ENCODE results near the gene KCNH1. TPM values are rescaled to one million over a fixed set of nuclear protein-coding genes. Genes with fewer than 3 reads are reported as not detected.

KCNH1 gene
- total RNA-seq, 1 experiment from 2014 or later: not detected

DNA sequence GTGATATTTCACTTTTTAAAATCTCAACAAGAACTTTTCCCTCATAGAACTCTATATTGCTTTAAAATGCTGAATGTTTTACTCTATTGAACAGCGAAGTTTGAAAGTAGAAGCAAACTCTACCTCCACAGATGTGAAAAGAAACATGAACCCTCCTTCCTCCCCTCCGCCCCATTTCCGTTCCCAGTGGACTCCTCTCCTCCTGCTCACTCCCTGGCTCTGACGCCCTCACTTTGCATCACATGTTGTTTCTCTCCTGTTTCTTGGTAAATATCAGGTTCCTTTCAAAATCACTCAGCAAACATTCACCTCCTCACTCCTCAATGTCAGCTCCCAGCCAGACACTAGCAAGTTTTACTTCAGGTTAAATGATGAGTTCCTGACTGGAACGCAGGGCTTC is 34.6 kb downstream of the KCNH1 start:
- ChIA-PET CTCF (no interaction called here), POLR2A (no interaction called here), RAD21 (ENCODE audit: low non-redundant PET in 1 of 2, low total read pairs in 2 of 2, uncharacterized antibody in 2 of 2, unreplicated experiment in 2 of 2) (no interaction called here)
- no peaks in the 10 kb centered on the region for H3K36me3 ChIP-seq (ENCODE audit: control insufficient read depth in 1 of 2, insufficient read depth in 2 of 2, low read length in 2 of 2)
- TF ChIP-seq EGR1 (IDR thresholded peaks at IDR 0.05; ENCODE audit: low read depth): no peak
- peaks cover 48% of the 10 kb centered on the region for H3K27me3 ChIP-seq (ENCODE audit: insufficient read depth, low read length)
- H3K9me3 ChIP-seq (ENCODE audit: control insufficient read depth in 1 of 2, insufficient read depth in 1 of 2, low read depth in 1 of 2, low read length in 2 of 2): no peaks in the 10 kb centered on the region
- DNase-seq (ENCODE audit: low read depth, low spot score): no peak
- H3K4me1 ChIP-seq (ENCODE audit: control insufficient read depth in 1 of 2, insufficient read depth in 2 of 2, low read length in 2 of 2): no peaks in the 10 kb centered on the region
- no peak overlapping the region for H3K27ac ChIP-seq (ENCODE audit: low read depth, low read length)
- no peak overlapping the region for H3K4me3 ChIP-seq (replicated peaks in 1 of 2; ENCODE audit: low read depth in 1 of 2, low read length in 2 of 2)
- no peaks in the 10 kb centered on the region for H3K9me2 ChIP-seq (ENCODE audit: insufficient read depth)
- no peaks in the 10 kb centered on the region for H3K79me2 ChIP-seq (ENCODE audit: insufficient read depth, low read length)
- ATAC-seq: no peak
- BruUV-seq (replicated peaks): no TSS peak
- H3K9ac ChIP-seq (ENCODE audit: low read length): no peak overlapping the region
- no peak overlapping the region for H3K4me2 ChIP-seq (ENCODE audit: low read length)
- intact Hi-C loops (cut with micrococcal nuclease): no loop called here
- no peak overlapping the region for H2AFZ ChIP-seq (ENCODE audit: low read depth, low read length, poor library complexity, severe bottlenecking)
- no peaks in the 10 kb centered on the region for H4K20me1 ChIP-seq (ENCODE audit: insufficient read depth)

DNA sequence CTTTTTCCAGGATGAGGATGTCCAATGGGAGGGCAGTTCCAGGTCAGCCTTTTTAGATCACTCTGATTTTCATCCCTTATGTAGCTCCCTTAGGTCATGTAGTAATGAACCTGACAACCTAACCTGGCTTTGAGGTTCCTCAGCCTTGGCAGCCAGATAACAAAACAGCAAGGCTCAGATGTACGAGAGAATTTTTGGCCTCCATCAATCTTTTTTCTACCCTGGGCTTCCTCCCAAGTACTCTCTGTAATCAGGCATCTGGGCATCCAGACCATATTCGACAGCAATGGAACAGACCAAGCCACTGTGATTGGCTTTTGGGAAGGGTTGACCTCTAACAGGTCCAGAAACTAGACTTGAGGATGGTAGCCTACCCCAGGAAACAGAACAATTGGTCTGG is 38.6 kb downstream of the KCNH1 start:
- no peak for ATAC-seq
- intact Hi-C loops (cut with micrococcal nuclease): no loop called here

DNA sequence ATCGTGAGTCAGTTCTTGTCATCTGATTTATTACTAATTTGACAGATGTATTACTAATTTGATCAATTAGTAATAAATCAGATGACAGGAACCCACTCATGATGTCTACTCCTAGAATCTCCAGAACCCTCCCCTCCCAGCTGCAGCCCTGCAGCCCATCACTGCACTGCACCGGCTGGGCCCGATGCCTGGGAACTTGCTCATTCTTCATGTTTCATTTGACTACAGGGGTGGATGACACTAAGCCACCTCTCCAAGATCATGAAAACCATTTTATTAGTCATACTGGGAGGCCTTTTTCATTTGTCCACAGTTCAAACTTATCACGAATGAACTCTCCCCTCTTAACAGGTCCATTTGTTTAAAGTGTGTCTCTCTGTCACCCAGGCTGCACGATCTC is 41.0 kb downstream of the KCNH1 start:
- Histone ChIP-seq H3K9me3 (ENCODE audit: control insufficient read depth in 1 of 2, insufficient read depth in 1 of 2, low read depth in 1 of 2, low read length in 2 of 2) (no peaks in the 10 kb centered on the region), H3K4me1 (ENCODE audit: control insufficient read depth in 1 of 2, insufficient read depth in 2 of 2, low read length in 2 of 2) (no peaks in the 10 kb centered on the region), H3K27me3 (ENCODE audit: insufficient read depth, low read length) (peaks cover 47% of the 10 kb centered on the region), H3K79me2 (ENCODE audit: insufficient read depth, low read length) (no peaks in the 10 kb centered on the region), H3K27ac (ENCODE audit: low read depth, low read length) (no peak overlapping the region), H3K36me3 (ENCODE audit: control insufficient read depth in 1 of 2, insufficient read depth in 2 of 2, low read length in 2 of 2) (no peaks in the 10 kb centered on the region), H3K9me2 (ENCODE audit: insufficient read depth) (no peaks in the 10 kb centered on the region), H3K4me2 (ENCODE audit: low read length) (no peak overlapping the region), H3K9ac (ENCODE audit: low read length) (no peak overlapping the region), H4K20me1 (ENCODE audit: insufficient read depth) (no peaks in the 10 kb centered on the region), H3K4me3 (replicated peaks in 1 of 2; ENCODE audit: low read depth in 1 of 2, low read length in 2 of 2) (no peak overlapping the region), H2AFZ (ENCODE audit: low read depth, low read length, poor library complexity, severe bottlenecking) (no peak overlapping the region)
- intact Hi-C loops (cut with micrococcal nuclease): no loop called here
- ATAC-seq: no peak
- no peak for DNase-seq (ENCODE audit: low read depth, low spot score)
- ChIA-PET POLR2A (no interaction called here), RAD21 (ENCODE audit: low non-redundant PET in 1 of 2, low total read pairs in 2 of 2, uncharacterized antibody in 2 of 2, unreplicated experiment in 2 of 2) (no interaction called here), CTCF (no interaction called here)
- BruUV-seq (replicated peaks): no TSS peak
- TF ChIP-seq, protein P1, sequence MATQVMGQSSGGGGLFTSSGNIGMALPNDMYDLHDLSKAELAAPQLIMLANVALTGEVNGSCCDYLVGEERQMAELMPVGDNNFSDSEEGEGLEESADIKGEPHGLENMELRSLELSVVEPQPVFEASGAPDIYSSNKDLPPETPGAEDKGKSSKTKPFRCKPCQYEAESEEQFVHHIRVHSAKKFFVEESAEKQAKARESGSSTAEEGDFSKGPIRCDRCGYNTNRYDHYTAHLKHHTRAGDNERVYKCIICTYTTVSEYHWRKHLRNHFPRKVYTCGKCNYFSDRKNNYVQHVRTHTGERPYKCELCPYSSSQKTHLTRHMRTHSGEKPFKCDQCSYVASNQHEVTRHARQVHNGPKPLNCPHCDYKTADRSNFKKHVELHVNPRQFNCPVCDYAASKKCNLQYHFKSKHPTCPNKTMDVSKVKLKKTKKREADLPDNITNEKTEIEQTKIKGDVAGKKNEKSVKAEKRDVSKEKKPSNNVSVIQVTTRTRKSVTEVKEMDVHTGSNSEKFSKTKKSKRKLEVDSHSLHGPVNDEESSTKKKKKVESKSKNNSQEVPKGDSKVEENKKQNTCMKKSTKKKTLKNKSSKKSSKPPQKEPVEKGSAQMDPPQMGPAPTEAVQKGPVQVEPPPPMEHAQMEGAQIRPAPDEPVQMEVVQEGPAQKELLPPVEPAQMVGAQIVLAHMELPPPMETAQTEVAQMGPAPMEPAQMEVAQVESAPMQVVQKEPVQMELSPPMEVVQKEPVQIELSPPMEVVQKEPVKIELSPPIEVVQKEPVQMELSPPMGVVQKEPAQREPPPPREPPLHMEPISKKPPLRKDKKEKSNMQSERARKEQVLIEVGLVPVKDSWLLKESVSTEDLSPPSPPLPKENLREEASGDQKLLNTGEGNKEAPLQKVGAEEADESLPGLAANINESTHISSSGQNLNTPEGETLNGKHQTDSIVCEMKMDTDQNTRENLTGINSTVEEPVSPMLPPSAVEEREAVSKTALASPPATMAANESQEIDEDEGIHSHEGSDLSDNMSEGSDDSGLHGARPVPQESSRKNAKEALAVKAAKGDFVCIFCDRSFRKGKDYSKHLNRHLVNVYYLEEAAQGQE (IDR thresholded peaks at IDR 0.05; ENCODE audit: low read depth): no peak
- TF ChIP-seq, protein P2, sequence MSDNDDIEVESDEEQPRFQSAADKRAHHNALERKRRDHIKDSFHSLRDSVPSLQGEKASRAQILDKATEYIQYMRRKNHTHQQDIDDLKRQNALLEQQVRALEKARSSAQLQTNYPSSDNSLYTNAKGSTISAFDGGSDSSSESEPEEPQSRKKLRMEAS (IDR thresholded peaks at IDR 0.05): no peak
- TF ChIP-seq SIN3A (IDR thresholded peaks at IDR 0.05; ENCODE audit: low read depth) (no peak), CEBPB (IDR thresholded peaks at IDR 0.05; ENCODE audit: low read depth) (no peak), POLR2A (IDR thresholded peaks at IDR 0.05; ENCODE audit: borderline replicate concordance, extremely low read depth, insufficient read depth, insufficient read length) (no peak), ZNF274 (IDR thresholded peaks at IDR 0.05; ENCODE audit: low read depth, low read length) (no peak), CBX3 (IDR thresholded peaks at IDR 0.05; ENCODE audit: low read depth) (no peak)

More for the DNA sequence above, 38.6 kb downstream of the KCNH1 start:
- no peak overlapping the region for H2AFZ ChIP-seq (ENCODE audit: low read depth, low read length, poor library complexity, severe bottlenecking)
- ChIA-PET CTCF (no interaction called here), RAD21 (ENCODE audit: low non-redundant PET in 1 of 2, low total read pairs in 2 of 2, uncharacterized antibody in 2 of 2, unreplicated experiment in 2 of 2) (no interaction called here), POLR2A (no interaction called here)
- no peak overlapping the region for H3K4me2 ChIP-seq (ENCODE audit: low read length)
- H3K36me3 ChIP-seq (ENCODE audit: control insufficient read depth in 1 of 2, insufficient read depth in 2 of 2, low read length in 2 of 2): no peaks in the 10 kb centered on the region
- no peak overlapping the region for H3K27ac ChIP-seq (ENCODE audit: low read depth, low read length)
- peaks cover 29% of the 10 kb centered on the region for H3K27me3 ChIP-seq (ENCODE audit: insufficient read depth, low read length)
- no peaks in the 10 kb centered on the region for H4K20me1 ChIP-seq (ENCODE audit: insufficient read depth)
- H3K9ac ChIP-seq (ENCODE audit: low read length): no peak overlapping the region
- DNase-seq (ENCODE audit: low read depth, low spot score): no peak
- no peaks in the 10 kb centered on the region for H3K79me2 ChIP-seq (ENCODE audit: insufficient read depth, low read length)
- no peaks in the 10 kb centered on the region for H3K9me2 ChIP-seq (ENCODE audit: insufficient read depth)
- H3K4me1 ChIP-seq (ENCODE audit: control insufficient read depth in 1 of 2, insufficient read depth in 2 of 2, low read length in 2 of 2): no peaks in the 10 kb centered on the region
- BruUV-seq (replicated peaks): no TSS peak
- no peak overlapping the region for H3K4me3 ChIP-seq (replicated peaks in 1 of 2; ENCODE audit: low read depth in 1 of 2, low read length in 2 of 2)
- H3K9me3 ChIP-seq (ENCODE audit: control insufficient read depth in 1 of 2, insufficient read depth in 1 of 2, low read depth in 1 of 2, low read length in 2 of 2): no peaks in the 10 kb centered on the region
- TF ChIP-seq SIN3A (IDR thresholded peaks at IDR 0.05; ENCODE audit: low read depth): no peak
- no peak for TF ChIP-seq JUND (IDR thresholded peaks at IDR 0.05)
- no peak for TF ChIP-seq CBX3 (IDR thresholded peaks at IDR 0.05; ENCODE audit: low read depth)

Measured in HCT116 (cell line).